ENCODE measurements around the gene C1orf53. TPM values are rescaled to one million over a fixed set of nuclear protein-coding genes. Genes with fewer than 3 reads are reported as not detected.

The C1orf53 gene
- total and polyA plus RNA-seq, 2 of the 13 experiments (the other 11 are each of a cell fraction or from before 2014, with no cell fraction given), result 5.8 to 10.1 TPM

GRCh38 chr1:197902454-197903195, at the start of gene C1orf53 (continued):
- no peak for TF ChIP-seq SCMH1 (CRISPR knock-in tag; IDR thresholded peaks at IDR 0.05; ENCODE audit: borderline replicate concordance)
- TF ChIP-seq SSRP1 (CRISPR knock-in tag; IDR thresholded peaks at IDR 0.05), result no peak
- TF ChIP-seq ZNF543 (CRISPR knock-in tag; IDR thresholded peaks at IDR 0.05), result no peak
- peak; percentile 23; the same call in 1 of the 2 replicates for TF ChIP-seq FOXK1 (CRISPR knock-in tag; IDR thresholded peaks at IDR 0.05; ENCODE audit: borderline replicate concordance, low read depth)
- TF ChIP-seq ZFP36L1 (CRISPR knock-in tag; IDR thresholded peaks at IDR 0.05), result 0 out of 2 replicates have a peak, but pooled peaks have one; percentile 44
- 0 out of 2 replicates have a peak, but pooled peaks have one; percentile 60 for TF ChIP-seq ZNF292 (CRISPR knock-in tag; IDR thresholded peaks at IDR 0.05; ENCODE audit: borderline replicate concordance, low read depth)
- TF ChIP-seq SIX1 (CRISPR knock-in tag; IDR thresholded peaks at IDR 0.05; ENCODE audit: borderline replicate concordance), result no peak
- TF ChIP-seq ZKSCAN1 (IDR thresholded peaks at IDR 0.05; ENCODE audit: low read length), result no peak
- peak; percentile 96 for TF ChIP-seq ZNF564 (CRISPR knock-in tag; IDR thresholded peaks at IDR 0.05)
- no peak; the same call in 1 of the 2 replicates for TF ChIP-seq ZSCAN29 (CRISPR knock-in tag; conservative IDR thresholded peaks at IDR 0.05)
- no peak for TF ChIP-seq POLR2AphosphoS2 (IDR thresholded peaks at IDR 0.05; ENCODE audit: low read depth, low read length)
- TF ChIP-seq ADNP (CRISPR knock-in tag; IDR thresholded peaks at IDR 0.05), result 0 out of 2 replicates have a peak, but pooled peaks have one; percentile 30
- TF ChIP-seq ZNF607 (CRISPR knock-in tag; IDR thresholded peaks at IDR 0.05; ENCODE audit: borderline replicate concordance), result peak; percentile 91
- peak; percentile 26; the same call in 1 of the 3 replicates for TF ChIP-seq MXI1 (IDR thresholded peaks at IDR 0.05; ENCODE audit: borderline replicate concordance, low read depth, low read length)
- TF ChIP-seq, protein P1, sequence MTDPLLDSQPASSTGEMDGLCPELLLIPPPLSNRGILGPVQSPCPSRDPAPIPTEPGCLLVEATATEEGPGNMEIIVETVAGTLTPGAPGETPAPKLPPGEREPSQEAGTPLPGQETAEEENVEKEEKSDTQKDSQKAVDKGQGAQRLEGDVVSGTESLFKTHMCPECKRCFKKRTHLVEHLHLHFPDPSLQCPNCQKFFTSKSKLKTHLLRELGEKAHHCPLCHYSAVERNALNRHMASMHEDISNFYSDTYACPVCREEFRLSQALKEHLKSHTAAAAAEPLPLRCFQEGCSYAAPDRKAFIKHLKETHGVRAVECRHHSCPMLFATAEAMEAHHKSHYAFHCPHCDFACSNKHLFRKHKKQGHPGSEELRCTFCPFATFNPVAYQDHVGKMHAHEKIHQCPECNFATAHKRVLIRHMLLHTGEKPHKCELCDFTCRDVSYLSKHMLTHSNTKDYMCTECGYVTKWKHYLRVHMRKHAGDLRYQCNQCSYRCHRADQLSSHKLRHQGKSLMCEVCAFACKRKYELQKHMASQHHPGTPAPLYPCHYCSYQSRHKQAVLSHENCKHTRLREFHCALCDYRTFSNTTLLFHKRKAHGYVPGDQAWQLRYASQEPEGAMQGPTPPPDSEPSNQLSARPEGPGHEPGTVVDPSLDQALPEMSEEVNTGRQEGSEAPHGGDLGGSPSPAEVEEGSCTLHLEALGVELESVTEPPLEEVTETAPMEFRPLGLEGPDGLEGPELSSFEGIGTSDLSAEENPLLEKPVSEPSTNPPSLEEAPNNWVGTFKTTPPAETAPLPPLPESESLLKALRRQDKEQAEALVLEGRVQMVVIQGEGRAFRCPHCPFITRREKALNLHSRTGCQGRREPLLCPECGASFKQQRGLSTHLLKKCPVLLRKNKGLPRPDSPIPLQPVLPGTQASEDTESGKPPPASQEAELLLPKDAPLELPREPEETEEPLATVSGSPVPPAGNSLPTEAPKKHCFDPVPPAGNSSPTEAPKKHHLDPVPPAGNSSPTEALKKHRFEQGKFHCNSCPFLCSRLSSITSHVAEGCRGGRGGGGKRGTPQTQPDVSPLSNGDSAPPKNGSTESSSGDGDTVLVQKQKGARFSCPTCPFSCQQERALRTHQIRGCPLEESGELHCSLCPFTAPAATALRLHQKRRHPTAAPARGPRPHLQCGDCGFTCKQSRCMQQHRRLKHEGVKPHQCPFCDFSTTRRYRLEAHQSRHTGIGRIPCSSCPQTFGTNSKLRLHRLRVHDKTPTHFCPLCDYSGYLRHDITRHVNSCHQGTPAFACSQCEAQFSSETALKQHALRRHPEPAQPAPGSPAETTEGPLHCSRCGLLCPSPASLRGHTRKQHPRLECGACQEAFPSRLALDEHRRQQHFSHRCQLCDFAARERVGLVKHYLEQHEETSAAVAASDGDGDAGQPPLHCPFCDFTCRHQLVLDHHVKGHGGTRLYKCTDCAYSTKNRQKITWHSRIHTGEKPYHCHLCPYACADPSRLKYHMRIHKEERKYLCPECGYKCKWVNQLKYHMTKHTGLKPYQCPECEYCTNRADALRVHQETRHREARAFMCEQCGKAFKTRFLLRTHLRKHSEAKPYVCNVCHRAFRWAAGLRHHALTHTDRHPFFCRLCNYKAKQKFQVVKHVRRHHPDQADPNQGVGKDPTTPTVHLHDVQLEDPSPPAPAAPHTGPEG (CRISPR knock-in tag; IDR thresholded peaks at IDR 0.05), result peak; percentile 72; the same call in 1 of the 2 replicates
- peak; percentile 98 for TF ChIP-seq KDM5B (CRISPR knock-in tag; IDR thresholded peaks at IDR 0.05; ENCODE audit: borderline replicate concordance)
- TF ChIP-seq ZNF180 (CRISPR knock-in tag; IDR thresholded peaks at IDR 0.05; ENCODE audit: borderline replicate concordance, low read depth), result no peak
- peak; percentile 61; the same call in 1 of the 2 replicates for TF ChIP-seq ZNF468 (CRISPR knock-in tag; IDR thresholded peaks at IDR 0.05)
- peak; percentile 79; the same call in 1 of the 2 replicates for TF ChIP-seq PRMT3 (CRISPR knock-in tag; IDR thresholded peaks at IDR 0.05; ENCODE audit: borderline replicate concordance, low read depth)
- TF ChIP-seq NFYC (CRISPR knock-in tag; IDR thresholded peaks at IDR 0.05), result no peak; the same call in 1 of the 2 replicates
- no peak for TF ChIP-seq ZMYM2 (CRISPR knock-in tag; IDR thresholded peaks at IDR 0.05)

Data from HepG2 (cell line).